Pancreas (tissue), 10 donors: ENCODE data around the gene HNRNPM. TPM values are rescaled to one million over a fixed set of nuclear protein-coding genes. Genes with fewer than 3 reads are reported as not detected.

ENCODE experiments used
- ATAC-seq, 4 donors: fragments of 200-7000 bp; cut with Tn5 transposase; one replicate each; pipeline versions ENCODE4 v1.8.0 to v1.9.1; 2020; ENCODE audit warnings: mild to moderate bottlenecking in 4 of 4, moderate library complexity in 4 of 4
- DNase-seq, 6 donors: peaks; one replicate each; pipeline ENCODE4 v3.0.0-alpha.2; 2020
- FAIRE-seq: peaks from 2 replicates; lab custom pipeline; 2012; peaks lifted over from hg19 to GRCh38; lab: Jason Lieb, UNC
- H3K27ac ChIP-seq, 4 donors: fragments of 200-600 bp; sonication (generic); 1 replicate in 3 of 4; 2 replicates in 1 of 4; pipeline versions ENCODE4 v1.5.0 to v1.8.0; 2020
- H3K27me3 ChIP-seq, 4 donors: fragments of 200-600 bp; one replicate each; pipeline ENCODE4 v1.8.0; 2021
- H3K36me3 ChIP-seq, 3 donors: fragments of 200-600 bp; sonication (generic) in 1 of 3; one replicate each; pipeline versions ENCODE4 v1.5.0 to v1.8.0; 2020 to 2021
- H3K4me1 ChIP-seq, 3 donors: fragments of 200-600 bp; one replicate each; pipeline ENCODE4 v1.8.0; 2021
- H3K4me3 ChIP-seq, 4 donors: fragments of 200-600 bp; sonication (generic) in 2 of 4; one replicate each; pipeline versions ENCODE4 v1.5.0 to v1.8.0; 2020 to 2021
- H3K9me3 ChIP-seq, 4 donors: fragments of 200-600 bp; one replicate each; pipeline ENCODE4 v1.8.0; 2021
- CTCF ChIP-seq, 4 donors: fragments of 200-600 bp; sonication (generic) in 3 of 4; IDR thresholded peaks; one replicate each; pipeline versions ENCODE4 v1.5.0 to v1.8.0; 2021; ENCODE audit warnings: antibody characterized with exemption in 4 of 4
- WGBS, 2 donors: extraction: QIAGEN DNeasy Blood & Tissue Kit; methylation state at CpG; one replicate each; pipeline ENCODE4 v1.1.7; 2013; 5-methylcytosine and 5-hydroxymethylcytosine counted together
- intact Hi-C, 3 donors: fragments of 100-400 bp; cut with DNase I; formaldehyde crosslinking; loops; one replicate each; pipeline versions ENCODE4 v1.11.1 to v1.14.2; 2022
- polyA plus RNA-seq, 2 donors: library from polyadenylated mRNA; stranded (reverse); fragments of 200-250 nt; gene quantifications; one replicate each; pipeline ENCODE4 v1.2.3, GENCODE V29; 2013
- total RNA-seq, 6 donors: library from RNA; stranded (reverse); fragmentation: NEBNext Ultra II Directional in 4 of 6; extraction: Animal tissue kit (Norgen Biotek cat#: 25700) in 4 of 6; gene quantifications; one replicate each; pipeline versions ENCODE4 v1.2.1 to v1.2.4, GENCODE V29; 2021 to 2023
- donor health status: healthy with polysubstance abuse.
- donor health status: DM: no; HTN: no; CAD: no; lungs with moderate emphysema.
- donor health status: DM: no; HTN: no; CAD: no.
- donor health status: control.
- donor health status: control.
- donor health status: Bipolar disorder and iron deficiency.
- donor health status: DM: yes; HTN: yes; CAD: no.
- donor health status: DM: no; HTN: no; CAD: no.
- donor health status: DM: no; HTN: no; CAD: no.
- donor health status: DM: yes; HTN: yes; CAD: no.

The HNRNPM gene
- total and polyA plus RNA-seq, 8 donors = 44.5 to 90.1 (median 66.6) TPM

GRCh38 chr19:8460516-8461298 lies 15.9 kb downstream of the HNRNPM start:
- no peak for DNase-seq

DNA sequence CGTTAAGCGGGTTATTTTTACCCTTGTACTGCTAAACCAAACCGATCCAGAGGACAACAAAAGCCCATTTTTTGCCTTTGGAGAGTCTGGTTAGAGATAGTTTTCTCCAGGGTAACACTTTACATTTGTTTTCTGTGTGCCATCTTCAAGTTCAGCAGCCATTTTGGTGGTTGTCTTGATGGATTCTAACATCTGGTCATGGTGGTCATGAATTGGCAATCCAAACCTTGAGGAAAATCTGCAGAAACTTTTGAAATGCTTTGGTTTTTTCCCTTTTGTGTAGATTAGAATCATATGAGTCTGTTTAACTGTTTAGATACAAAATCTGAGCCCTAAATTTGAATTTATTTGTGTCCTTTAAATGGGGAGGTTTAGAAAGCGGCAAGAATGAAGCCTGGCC lies 16.6 kb downstream of the HNRNPM start:
- 85 to 88% methylated on average over 3 to 4 of the region's 4 CpGs for WGBS, 2 donors
- H3K27ac ChIP-seq = no peak overlapping the region
- H3K4me1 ChIP-seq = peaks cover 20 to 50% (median 38%) of the 10 kb centered on the region in 3 donors

More at GRCh38 chr19:8460516-8461298, 15.9 kb downstream of the HNRNPM start:
- Histone ChIP-seq H3K4me3 (no peak overlapping the region), H3K4me1 (peaks cover 20 to 50% (median 38%) of the 10 kb centered on the region in 3 donors), H3K27ac (peak overlapping the region in 2 of 4 donors; percentile 4 to 19), H3K36me3 (peaks cover 0 to 32% (median 20%) of the 10 kb centered on the region in 3 donors), H3K9me3 (no peaks in the 10 kb centered on the region), H3K27me3 (no peaks in the 10 kb centered on the region)
- intact Hi-C loops = no loop called here
- no peak for ATAC-seq
- 76 to 78% methylated on average over 7 of the region's 7 CpGs for WGBS, 2 donors
- TF ChIP-seq CTCF (IDR thresholded peaks at IDR 0.05) = no peak
- FAIRE-seq = no peak

DNA sequence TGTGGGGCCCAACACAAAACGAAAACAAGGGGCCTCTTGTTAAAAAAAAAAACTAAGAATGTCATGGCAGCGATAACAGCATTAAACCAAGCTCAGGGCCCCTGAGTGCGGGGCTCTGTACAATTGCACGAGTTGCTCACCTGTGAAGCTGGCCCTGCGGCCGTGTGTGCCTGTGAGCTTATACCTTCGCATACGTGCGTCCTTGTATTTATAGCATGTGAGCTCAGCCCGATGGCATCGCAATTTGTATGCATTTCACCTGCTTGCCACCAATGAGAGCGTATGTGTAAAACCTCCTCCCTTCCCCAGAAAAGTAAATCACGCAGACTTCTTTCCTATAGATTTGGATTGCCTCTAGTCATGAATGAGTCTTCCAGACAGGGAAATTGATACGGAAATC lies 17.1 kb downstream of the HNRNPM start:
- H3K36me3 ChIP-seq = peaks cover 0 to 31% (median 28%) of the 10 kb centered on the region in 3 donors
- FAIRE-seq (no peak), DNase-seq (no peak), ATAC-seq (no peak)
- no peaks in the 10 kb centered on the region for H3K27me3 ChIP-seq
- no peaks in the 10 kb centered on the region for H3K9me3 ChIP-seq
- H3K4me3 ChIP-seq = no peak overlapping the region
- H3K4me1 ChIP-seq = peaks cover 20 to 47% (median 37%) of the 10 kb centered on the region in 3 donors
- no peak for TF ChIP-seq CTCF (IDR thresholded peaks at IDR 0.05)
- no peak overlapping the region for H3K27ac ChIP-seq
- WGBS, 2 donors = 81% methylated on average over 14 of the region's 14 CpGs
- intact Hi-C loops = no loop called here

More for the DNA sequence above, 16.6 kb downstream of the HNRNPM start:
- no peak for TF ChIP-seq CTCF (IDR thresholded peaks at IDR 0.05)
- no peaks in the 10 kb centered on the region for H3K27me3 ChIP-seq
- ATAC-seq (no peak), FAIRE-seq (no peak), DNase-seq (no peak)
- H3K36me3 ChIP-seq = peaks cover 0 to 33% (median 26%) of the 10 kb centered on the region in 3 donors
- H3K9me3 ChIP-seq = no peaks in the 10 kb centered on the region
- intact Hi-C loops = no loop called here
- no peak overlapping the region for H3K4me3 ChIP-seq

- H3K9me3 ChIP-seq = no peaks in the 10 kb centered on the region
- H3K4me3 ChIP-seq = no peak overlapping the region
- H3K27ac ChIP-seq = no peak overlapping the region
- peaks cover 0 to 36% (median 32%) of the 10 kb centered on the region in 3 donors for H3K36me3 ChIP-seq
- ATAC-seq (no peak), FAIRE-seq (no peak), DNase-seq (no peak)
- H3K4me1 ChIP-seq = peaks cover 19 to 42% (median 31%) of the 10 kb centered on the region in 3 donors
- 68 to 74% methylated on average over 5 of the region's 5 CpGs for WGBS, 2 donors
- no peaks in the 10 kb centered on the region for H3K27me3 ChIP-seq
- no peak for TF ChIP-seq CTCF (IDR thresholded peaks at IDR 0.05)
- intact Hi-C loops = no loop called here
Measured at GRCh38 chr19:8462571-8462970, 17.8 kb downstream of the HNRNPM start.

DNA sequence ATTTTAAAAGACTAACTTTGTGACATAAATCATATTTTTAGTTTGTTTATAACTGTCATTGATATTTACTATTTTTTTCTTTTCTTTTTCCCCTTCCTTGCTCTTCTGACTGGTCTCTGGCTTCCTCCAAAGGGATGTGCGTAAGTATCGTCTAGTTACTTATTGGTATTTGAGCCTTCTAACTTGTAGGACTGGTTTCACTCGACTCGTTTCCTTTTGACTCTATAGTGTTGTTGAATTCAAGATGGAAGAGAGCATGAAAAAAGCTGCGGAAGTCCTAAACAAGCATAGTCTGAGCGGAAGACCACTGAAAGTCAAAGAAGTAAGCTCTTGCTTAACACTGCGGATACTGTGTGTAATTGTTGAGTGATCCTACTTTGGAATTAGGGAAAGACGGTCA lies 18.6 kb downstream of the HNRNPM start:
- WGBS, 2 donors = 73 to 74% methylated on average over 8 of the region's 8 CpGs
- no peaks in the 10 kb centered on the region for H3K27me3 ChIP-seq
- no peak for TF ChIP-seq CTCF (IDR thresholded peaks at IDR 0.05)
- peak overlapping the region in 1 of 4 donors; percentile 22 for H3K27ac ChIP-seq
- no peak overlapping the region for H3K4me3 ChIP-seq
- FAIRE-seq (no peak), DNase-seq (no peak), ATAC-seq (no peak)
- peaks cover 0 to 44% (median 36%) of the 10 kb centered on the region in 3 donors for H3K36me3 ChIP-seq
- no peaks in the 10 kb centered on the region for H3K9me3 ChIP-seq
- intact Hi-C loops = no loop called here
- peaks cover 11 to 34% (median 24%) of the 10 kb centered on the region in 3 donors for H3K4me1 ChIP-seq
